ENCODE data around the gene KRT86. TPM values are rescaled to one million over a fixed set of nuclear protein-coding genes. Genes with fewer than 3 reads are reported as not detected.

Gene KRT86
- total RNA-seq, 2 donors from 2014 or later = 0.43 TPM; not detected in 1

- Mint-ChIP-seq H3K36me3 (no peaks in the 10 kb centered on the region), H3K9me3 (no peaks in the 10 kb centered on the region), H3K4me1 (ENCODE audit: low read depth in 2 of 2) (peaks cover 21 to 25% of the 10 kb centered on the region in 2 donors), H3K27me3 (peaks cover 33% of the 10 kb centered on the region in 2 donors), H3K4me3 (no peak overlapping the region), H3K27ac (no peak overlapping the region)
- no peak for ATAC-seq
- no peak for DNase-seq (ENCODE audit: low spot score)
Measured at GRCh38 chr12:52349196-52349595, 74.8 kb downstream of the KRT86 start.

GRCh38 chr12:52350021-52350620, 75.7 kb downstream of the KRT86 start:
- no peaks in the 10 kb centered on the region for H3K9me3 Mint-ChIP-seq
- peaks cover 27 to 33% of the 10 kb centered on the region in 2 donors for H3K27me3 Mint-ChIP-seq
- H3K4me1 Mint-ChIP-seq (ENCODE audit: low read depth in 2 of 2) = peaks cover 21 to 25% of the 10 kb centered on the region in 2 donors
- H3K4me3 Mint-ChIP-seq = no peak overlapping the region
- no peak overlapping the region for H3K27ac Mint-ChIP-seq
- no peak for DNase-seq (ENCODE audit: low spot score)
- no peak for ATAC-seq
- H3K36me3 Mint-ChIP-seq = no peaks in the 10 kb centered on the region

GRCh38 chr12:52350786-52351185, 76.3 kb downstream of the KRT86 start:
- no peak for ATAC-seq
- no peak for DNase-seq (ENCODE audit: low spot score)
- Mint-ChIP-seq H3K9me3 (no peaks in the 10 kb centered on the region), H3K27ac (no peak overlapping the region), H3K27me3 (peaks cover 27 to 30% of the 10 kb centered on the region in 2 donors), H3K4me3 (no peak overlapping the region), H3K4me1 (ENCODE audit: low read depth in 2 of 2) (peaks cover 21 to 25% of the 10 kb centered on the region in 2 donors), H3K36me3 (no peaks in the 10 kb centered on the region)

- H3K27me3 Mint-ChIP-seq = peaks cover 27 to 28% of the 10 kb centered on the region in 2 donors
- peak; percentile 83 to 93 for ATAC-seq
- H3K4me1 Mint-ChIP-seq (ENCODE audit: low read depth in 2 of 2) = peaks cover 21 to 25% of the 10 kb centered on the region in 2 donors
- peak; percentile 65 for DNase-seq (ENCODE audit: low spot score)
- H3K4me3 Mint-ChIP-seq = peak overlapping the region; percentile 69
- H3K36me3 Mint-ChIP-seq = no peaks in the 10 kb centered on the region
- no peaks in the 10 kb centered on the region for H3K9me3 Mint-ChIP-seq
- peak overlapping the region in 1 of 2 donors; percentile 25 for H3K27ac Mint-ChIP-seq
Measured at GRCh38 chr12:52351196-52352059, 77.0 kb downstream of the KRT86 start.

GRCh38 chr12:52352951-52353350, 78.5 kb downstream of the KRT86 start:
- no peaks in the 10 kb centered on the region for H3K36me3 Mint-ChIP-seq
- peak overlapping the region; percentile 19 for H3K4me3 Mint-ChIP-seq
- H3K4me1 Mint-ChIP-seq (ENCODE audit: low read depth in 2 of 2) = peaks cover 25 to 31% of the 10 kb centered on the region in 2 donors
- ATAC-seq = no peak
- no peak overlapping the region for H3K27ac Mint-ChIP-seq
- peaks cover 32 to 35% of the 10 kb centered on the region in 2 donors for H3K27me3 Mint-ChIP-seq
- no peaks in the 10 kb centered on the region for H3K9me3 Mint-ChIP-seq
- DNase-seq (ENCODE audit: low spot score) = no peak

DNA sequence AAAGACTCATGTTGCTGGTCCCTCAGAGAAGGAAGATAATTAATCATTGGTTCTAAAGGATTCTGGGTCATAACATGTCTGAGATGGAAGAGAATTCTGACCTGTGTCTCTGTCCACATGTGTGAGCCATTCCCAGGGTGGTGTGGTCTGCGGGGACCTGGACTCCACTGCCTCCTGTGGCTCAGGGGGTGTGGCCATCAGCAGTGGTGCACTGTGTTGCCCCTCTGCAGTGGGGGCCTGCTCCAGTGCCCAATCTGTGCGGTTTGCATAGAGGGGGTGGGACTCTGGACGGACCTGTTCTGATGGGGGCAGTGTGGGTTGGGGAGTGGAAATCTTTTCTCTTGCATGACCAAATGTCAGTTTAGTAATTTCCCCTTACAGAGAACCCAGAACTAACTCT, 79.3 kb downstream of the KRT86 start:
- DNase-seq (ENCODE audit: low spot score) (no peak), ATAC-seq (no peak)
- no peak overlapping the region for H3K4me3 Mint-ChIP-seq
- peaks cover 29 to 35% of the 10 kb centered on the region in 2 donors for H3K27me3 Mint-ChIP-seq
- H3K9me3 Mint-ChIP-seq = no peaks in the 10 kb centered on the region
- H3K27ac Mint-ChIP-seq = no peak overlapping the region
- H3K36me3 Mint-ChIP-seq = no peaks in the 10 kb centered on the region
- peaks cover 30 to 39% of the 10 kb centered on the region in 2 donors for H3K4me1 Mint-ChIP-seq (ENCODE audit: low read depth in 2 of 2)

GRCh38 chr12:52354200-52354599, 79.8 kb downstream of the KRT86 start:
- no peak overlapping the region for H3K4me3 Mint-ChIP-seq
- peaks cover 34 to 43% of the 10 kb centered on the region in 2 donors for H3K4me1 Mint-ChIP-seq (ENCODE audit: low read depth in 2 of 2)
- H3K27ac Mint-ChIP-seq = no peak overlapping the region

DNA sequence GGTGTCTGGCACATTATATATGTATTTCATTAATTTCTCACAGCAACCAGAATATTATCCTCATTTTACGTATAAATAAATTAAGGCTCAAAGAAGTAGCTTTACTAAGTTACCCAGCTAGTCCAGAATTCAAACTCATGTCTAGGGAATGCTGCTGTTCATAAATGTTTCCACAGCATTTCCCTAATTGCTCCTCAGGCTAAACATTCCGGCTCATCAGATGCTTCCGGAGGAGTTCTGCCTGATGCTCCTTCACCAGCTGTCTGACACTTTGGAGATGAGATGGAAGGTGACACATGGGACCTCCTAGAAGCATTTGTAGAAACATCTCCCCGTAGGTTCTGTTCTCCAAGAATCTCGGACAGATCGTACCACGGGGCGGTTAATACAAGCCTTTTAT, 80.7 kb downstream of the KRT86 start:
- H3K36me3 Mint-ChIP-seq = no peaks in the 10 kb centered on the region
- H3K9me3 Mint-ChIP-seq = no peaks in the 10 kb centered on the region
- ATAC-seq (no peak), DNase-seq (ENCODE audit: low spot score) (no peak)
- no peak overlapping the region for H3K4me3 Mint-ChIP-seq
- peaks cover 42 to 53% of the 10 kb centered on the region in 2 donors for H3K4me1 Mint-ChIP-seq (ENCODE audit: low read depth in 2 of 2)
- peaks cover 30 to 37% of the 10 kb centered on the region in 2 donors for H3K27me3 Mint-ChIP-seq
- H3K27ac Mint-ChIP-seq = no peak overlapping the region

More at GRCh38 chr12:52354200-52354599, 79.8 kb downstream of the KRT86 start:
- DNase-seq (ENCODE audit: low spot score) (no peak), ATAC-seq (no peak)
- Mint-ChIP-seq H3K9me3 (no peaks in the 10 kb centered on the region), H3K27me3 (peaks cover 26 to 31% of the 10 kb centered on the region in 2 donors), H3K36me3 (no peaks in the 10 kb centered on the region)

DNA sequence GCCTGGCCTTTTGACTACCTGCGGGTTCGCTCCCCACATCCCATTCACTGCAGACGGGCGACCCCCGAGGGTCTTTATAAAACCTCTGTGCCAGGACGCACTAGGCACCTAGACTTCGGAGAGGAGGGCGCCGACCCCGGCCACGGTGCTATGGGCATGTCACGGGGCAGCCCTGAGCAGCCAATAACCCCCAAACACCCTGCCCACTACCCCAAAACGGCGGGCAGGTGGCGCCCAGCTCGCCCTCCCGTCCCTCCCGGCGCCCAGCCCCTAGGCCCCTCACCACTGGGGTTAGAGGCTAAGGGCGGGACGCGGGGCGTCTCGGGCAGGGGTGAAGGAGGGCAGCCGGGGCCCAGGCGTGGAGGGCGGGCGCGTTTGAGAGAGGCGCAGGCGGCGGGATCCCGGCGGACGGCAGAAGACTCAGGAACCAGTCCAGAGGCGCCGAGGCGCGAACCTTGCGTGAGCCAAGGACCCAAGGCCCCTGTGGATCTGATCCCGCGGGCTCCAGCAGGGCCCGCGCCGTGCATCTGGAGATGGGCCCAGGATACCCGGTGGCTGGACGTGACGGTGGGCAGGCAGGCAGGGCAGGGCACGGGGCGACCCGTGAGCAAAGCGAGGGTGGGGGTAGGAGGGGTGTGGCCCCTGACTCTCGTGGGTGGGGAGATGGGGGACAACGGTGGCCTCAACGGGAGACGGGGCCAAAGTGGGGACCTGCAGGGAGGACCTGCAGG, 81.8 kb downstream of the KRT86 start:
- ATAC-seq (no peak), DNase-seq (ENCODE audit: low spot score) (peak; percentile 59)
- Mint-ChIP-seq H3K36me3 (no peaks in the 10 kb centered on the region), H3K27ac (no peak overlapping the region), H3K4me1 (ENCODE audit: low read depth in 2 of 2) (peaks cover 47 to 58% of the 10 kb centered on the region in 2 donors), H3K9me3 (no peaks in the 10 kb centered on the region), H3K27me3 (peaks cover 30 to 42% of the 10 kb centered on the region in 2 donors), H3K4me3 (no peak overlapping the region)

DNA sequence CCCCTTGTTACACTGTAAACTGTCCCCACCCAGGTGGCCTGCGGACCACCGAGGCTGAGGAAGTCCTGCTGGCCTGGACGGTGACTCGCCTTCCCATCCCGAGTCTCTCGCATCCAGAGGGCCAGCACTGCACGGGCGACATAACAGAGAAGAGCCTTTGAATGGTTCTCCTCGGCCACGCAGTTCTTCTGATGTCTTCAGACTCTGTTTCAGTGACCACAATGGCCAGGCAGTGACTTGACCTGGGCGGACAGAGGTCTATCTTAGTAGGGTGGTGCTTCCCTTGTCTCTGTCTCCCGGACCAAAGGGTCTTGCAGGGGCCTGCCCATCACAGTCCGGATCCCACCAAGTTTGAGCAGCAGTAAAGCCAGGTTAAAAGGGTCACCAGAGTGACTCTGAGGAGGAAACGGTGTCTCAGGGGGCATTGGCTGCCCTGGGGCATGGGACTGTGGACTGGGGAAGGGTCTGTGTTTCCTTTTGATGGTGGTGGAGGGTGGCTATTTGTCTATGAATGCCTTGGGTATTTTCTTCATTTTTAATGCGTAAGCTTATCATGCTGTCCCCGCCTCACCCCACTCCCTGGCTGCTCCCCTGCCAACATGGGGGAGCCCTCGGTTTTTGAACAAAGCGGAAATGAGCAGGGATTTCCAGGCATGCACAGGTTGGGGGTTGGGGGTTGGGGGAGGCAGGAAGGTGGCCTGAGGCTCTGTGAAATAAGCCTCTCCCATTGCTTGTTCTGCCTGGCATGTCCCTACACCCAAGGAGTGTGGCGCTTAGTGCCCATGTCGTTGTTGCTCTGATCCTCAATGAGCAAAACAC, 82.5 kb downstream of the KRT86 start:
- H3K4me3 Mint-ChIP-seq = no peak overlapping the region
- H3K27me3 Mint-ChIP-seq = peaks cover 30 to 36% of the 10 kb centered on the region in 2 donors
- H3K9me3 Mint-ChIP-seq = no peaks in the 10 kb centered on the region
- ATAC-seq (no peak), DNase-seq (ENCODE audit: low spot score) (no peak)
- no peaks in the 10 kb centered on the region for H3K36me3 Mint-ChIP-seq
- peak overlapping the region in 1 of 2 donors; percentile 4 for H3K27ac Mint-ChIP-seq
- H3K4me1 Mint-ChIP-seq (ENCODE audit: low read depth in 2 of 2) = peaks cover 49 to 60% of the 10 kb centered on the region in 2 donors

All from natural killer cell treated with Interleukin-12 subunit alpha and Interleukin-12 subunit beta and Interleukin-15 and Interleukin-18, amount 100 ng/mL, for 72 hours (primary cell).